Nasal cavity respiratory epithelium epithelial cell of viscerocranial mucosa (primary cell): ENCODE data around the gene TCEAL8. TPM values are rescaled to one million over a fixed set of nuclear protein-coding genes. Genes with fewer than 3 reads are reported as not detected.

Source experiments
- total RNA-seq: library from RNA; depleted of rRNA; stranded (reverse); fragments of >200 nt; gene quantifications from 2 replicates; pipeline ENCODE4 v1.2.3, GENCODE V29; 2014

TCEAL8 gene
- total RNA-seq, result 68.0 and 69.4 TPM in 2 replicates

GRCh38 chrX:103254921-103255493 is at the start of gene TCEAL8:
TCEAL8 (minus strand) TSS chrX:103255155; CDS start chrX:103253979, 1,176 bp downstream.

GRCh38 chrX:103276581-103277002 is 21.6 kb upstream of the TCEAL8 start, which contains the start of gene TCEAL5:
TCEAL5 (minus strand) TSS chrX:103276750; CDS start chrX:103274563, 2,187 bp downstream.

GRCh38 chrX:103214870-103215424 is 40.0 kb downstream of the TCEAL8 start, which contains the start of gene BEX4:
BEX4 (plus strand) TSS chrX:103215108; CDS start chrX:103216154, 1,046 bp downstream.

Other genes starting within 250 kb of the TCEAL8 start
- not detected in 2 replicates for gene BEX1, start 191.0 kb downstream of the TCEAL8 start, total RNA-seq
- gene NXF3, start 162.0 kb downstream of the TCEAL8 start, total RNA-seq, result under 0.01 TPM in 1 of 2 replicates, not detected in the other
- gene BEX4, start 40.0 kb downstream of the TCEAL8 start, total RNA-seq, result 19.1 and 24.9 TPM in 2 replicates
- not detected in 2 replicates for gene TCEAL5, start 21.6 kb upstream of the TCEAL8 start, total RNA-seq
- 37.4 and 65.6 TPM in 2 replicates for gene BEX2, start 55.8 kb upstream of the TCEAL8 start, total RNA-seq
- 0.34 and 0.50 TPM in 2 replicates for gene TCEAL7, start 75.1 kb upstream of the TCEAL8 start, total RNA-seq
- gene TCEAL9, start 101.4 kb upstream of the TCEAL8 start, total RNA-seq, result 59.6 and 61.9 TPM in 2 replicates
- gene BEX3, start 121.4 kb upstream of the TCEAL8 start, total RNA-seq, result 92.6 and 160 TPM in 2 replicates